HG02571 (cell line): Measurements from ENCODE around the gene DUOXA1.
A peak's percentile ranks its signal among the peaks of the same experiment; 100 is the strongest.

Experiments
- ATAC-seq: cut with Tn5 transposase; IDR thresholded peaks from one replicate; pipeline ENCODE4 v1.9.1; 2021; ENCODE audit warnings: mild to moderate bottlenecking, moderate library complexity; ENCODE audit not compliant: unreplicated experiment

The DUOXA1 gene

GRCh38 chr15:45129651-45130129 is at the start of gene DUOXA1, which contains the start of gene DUOX1:
Gene DUOXA1, minus strand, starts transcription at chr15:45129879. Its CDS starts 6,865 bp downstream, at chr15:45123014.
Gene DUOX1, plus strand, starts transcription at chr15:45129994. Its CDS starts 1,973 bp downstream, at chr15:45131967.
- ATAC-seq = no peak

- ATAC-seq = no peak
Measured at GRCh38 chr15:45177285-45177684, 47.6 kb upstream of the DUOXA1 start.

DNA sequence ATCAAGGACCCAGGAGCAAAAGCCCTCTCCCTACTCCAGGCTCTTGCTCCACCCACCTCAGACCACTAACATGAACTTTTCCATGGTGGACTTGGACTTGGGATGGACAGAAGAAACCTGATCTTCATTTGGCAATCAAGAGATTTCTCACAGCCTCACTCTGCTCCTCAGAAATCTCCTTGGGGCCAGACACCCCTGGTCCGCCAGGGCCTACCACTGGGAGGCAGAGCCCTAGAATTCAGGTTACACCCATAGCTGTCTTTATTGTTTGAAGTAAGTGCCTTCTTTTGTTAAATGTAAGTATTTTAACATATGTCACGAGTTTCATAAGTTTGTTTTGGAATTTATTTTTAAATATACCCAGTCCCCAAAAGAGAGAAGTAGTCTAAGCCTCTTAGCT is 44.9 kb upstream of the DUOXA1 start:
- no peak for ATAC-seq

DNA sequence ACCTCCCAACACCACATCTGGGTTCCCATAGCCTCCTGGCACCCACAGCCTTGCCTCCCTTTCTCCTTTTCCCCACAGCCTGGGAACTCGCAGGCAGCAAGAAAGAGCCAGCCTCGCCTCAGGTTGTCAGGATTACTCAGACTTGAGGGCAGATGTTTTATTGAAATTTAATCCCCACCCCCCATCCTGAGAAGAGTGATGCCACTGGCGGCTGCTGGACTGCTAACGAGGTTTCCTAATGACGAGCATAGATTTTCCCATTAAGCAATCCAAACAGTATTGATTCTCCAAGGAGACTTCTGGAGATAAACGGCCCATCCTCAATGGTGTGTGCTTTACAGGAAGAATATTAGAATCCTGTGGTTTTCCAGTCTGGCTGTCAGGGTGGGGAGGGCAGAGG is 44.4 kb upstream of the DUOXA1 start:
- no peak for ATAC-seq

DNA sequence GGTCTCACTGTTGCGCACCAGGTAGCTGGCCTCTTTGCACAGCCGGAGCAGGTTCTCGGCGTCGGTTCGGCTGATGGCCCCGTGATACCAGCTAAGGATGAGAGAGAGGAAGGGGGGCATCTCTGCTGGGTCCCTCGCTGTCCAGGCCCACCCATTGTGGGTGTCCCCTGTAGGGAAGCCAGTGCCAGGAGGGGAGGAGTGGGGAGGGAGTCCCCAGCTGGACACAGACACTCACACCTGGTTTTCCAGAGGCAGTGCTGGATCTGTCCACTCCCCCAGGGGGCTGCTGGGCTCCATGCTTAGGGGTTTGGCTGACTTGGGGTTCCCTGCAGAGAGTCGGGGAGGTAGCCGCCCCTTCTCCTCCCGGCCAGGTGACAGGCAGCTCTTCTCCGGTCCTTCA is 42.2 kb upstream of the DUOXA1 start:
- ATAC-seq = no peak

DNA sequence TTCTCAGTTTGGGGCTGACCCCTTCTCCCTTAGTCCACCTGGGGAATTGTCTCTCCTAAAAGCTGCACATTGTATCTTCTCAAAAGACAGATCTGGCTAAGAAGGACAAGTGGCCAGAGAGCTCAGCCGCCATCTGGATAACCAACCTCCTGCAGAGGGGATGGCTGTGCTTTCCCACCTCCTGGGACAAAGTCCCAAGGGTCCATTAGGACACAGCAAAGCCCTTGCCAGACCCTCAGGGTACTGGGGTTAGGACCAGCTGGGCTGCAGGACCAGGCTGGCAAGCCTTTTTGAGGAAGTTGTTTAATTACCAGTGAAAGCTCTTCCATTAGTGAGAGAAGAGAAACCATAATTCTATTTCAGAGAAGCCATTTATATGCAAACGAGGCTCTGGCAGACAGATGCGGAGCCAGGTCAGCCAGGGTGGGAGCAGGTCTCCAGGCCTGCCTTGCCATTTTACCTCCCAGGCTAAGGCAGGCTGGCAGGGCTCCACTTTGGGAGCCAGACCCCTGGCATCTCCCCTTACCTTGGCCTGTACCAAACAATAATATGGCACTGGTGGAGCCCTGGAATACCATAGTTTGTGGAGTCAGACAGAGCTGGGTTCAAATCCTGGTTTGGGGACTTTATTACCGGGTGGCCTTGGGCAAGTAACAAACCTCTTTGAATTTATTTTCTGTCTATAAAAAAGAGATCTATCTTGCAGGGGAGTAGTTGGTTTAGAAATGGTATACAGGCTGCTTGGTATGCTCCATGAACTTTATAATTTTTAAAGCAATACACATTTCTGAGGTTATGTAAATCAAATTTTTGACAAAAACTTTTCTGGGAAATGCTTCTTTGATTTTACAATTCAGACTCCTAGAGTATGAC is 40.2 kb upstream of the DUOXA1 start:
- no peak for ATAC-seq

DNA sequence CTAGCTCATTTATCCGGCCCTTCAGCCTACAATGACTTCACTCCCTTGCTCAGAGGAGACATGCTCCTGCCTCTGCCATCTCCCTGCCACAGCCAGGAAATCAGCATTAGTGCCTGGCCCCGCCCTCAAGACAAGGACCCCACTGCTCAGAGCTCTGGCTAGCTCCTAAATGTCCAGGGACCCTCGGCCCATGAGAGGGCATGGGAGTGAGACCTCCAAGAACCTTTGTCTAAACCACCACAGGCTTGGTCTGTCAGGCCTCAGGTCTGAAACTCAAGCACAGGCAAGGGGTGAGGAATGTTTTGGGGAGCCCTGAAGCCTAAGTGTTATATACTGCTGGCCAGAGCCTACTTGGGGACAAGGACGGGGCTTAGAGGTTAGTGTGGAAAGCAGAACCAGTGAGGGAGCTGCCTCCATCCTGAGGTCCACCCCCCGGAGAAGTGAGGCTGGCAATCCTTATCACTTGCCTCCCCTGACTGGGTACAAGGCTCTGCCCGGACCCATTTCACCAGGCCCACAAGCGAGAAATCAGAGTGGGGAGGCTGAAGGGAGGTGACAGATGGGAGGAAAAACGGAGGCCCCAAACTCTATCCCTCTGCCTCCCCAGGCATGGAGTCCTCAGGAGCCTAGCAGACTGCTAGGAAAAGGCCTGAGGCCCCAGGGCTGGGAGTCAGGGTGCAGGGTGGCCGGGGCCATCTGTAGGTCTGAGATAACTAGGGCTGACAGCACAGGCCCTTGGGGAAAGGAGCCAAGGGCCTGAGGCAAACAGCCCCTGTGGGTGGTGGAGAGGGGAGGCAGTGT is 39.3 kb upstream of the DUOXA1 start:
- ATAC-seq = no peak

- no peak for ATAC-seq
Measured at GRCh38 chr15:45168286-45168685, 38.6 kb upstream of the DUOXA1 start.

- ATAC-seq = no peak
Measured at GRCh38 chr15:45167631-45168205, 38.0 kb upstream of the DUOXA1 start.

GRCh38 chr15:45166834-45167630 is 37.4 kb upstream of the DUOXA1 start:
- ATAC-seq = peak; percentile 96

DNA sequence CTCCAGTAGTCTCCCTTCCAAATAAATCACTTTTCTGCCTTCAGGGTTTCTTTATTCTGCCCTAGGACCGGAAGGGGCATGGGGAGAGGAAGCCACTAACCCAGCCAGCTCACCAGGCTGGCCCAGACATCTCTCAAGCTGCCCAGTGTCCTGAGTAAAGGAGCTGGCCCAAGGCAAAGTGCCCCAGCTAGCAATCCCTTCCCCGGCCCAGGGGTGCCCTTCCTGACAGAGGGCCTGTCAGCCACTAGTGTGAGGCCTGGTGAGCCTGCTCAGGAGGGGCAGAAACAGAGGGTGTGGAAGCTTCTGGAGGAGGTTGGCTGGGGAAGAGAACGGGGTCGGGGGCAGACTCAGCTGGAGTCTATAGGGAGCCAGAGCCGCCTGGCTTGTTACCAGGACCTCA is 35.9 kb upstream of the DUOXA1 start:
- no peak for ATAC-seq

DNA sequence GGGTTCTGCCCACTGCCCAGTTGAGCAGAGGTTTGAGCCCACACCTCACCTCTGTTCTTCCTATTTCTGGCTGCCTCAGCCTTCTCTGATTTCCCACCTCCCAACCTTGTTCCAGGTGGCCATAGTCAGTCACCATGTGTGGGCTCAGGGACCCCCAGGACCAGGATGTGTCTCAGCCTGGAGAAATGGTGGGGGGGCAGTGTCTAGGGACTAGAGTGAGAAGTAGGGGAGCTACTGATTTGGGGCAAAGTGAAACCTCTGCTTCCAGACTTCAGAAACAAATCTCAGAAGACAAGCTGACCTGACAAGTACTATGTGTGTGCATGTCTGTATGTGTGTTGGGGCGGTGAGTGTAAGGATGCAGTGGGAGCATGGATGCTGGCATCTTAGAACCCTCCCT is 35.2 kb upstream of the DUOXA1 start:
- ATAC-seq = no peak

GRCh38 chr15:45163508-45163856 is 33.8 kb upstream of the DUOXA1 start:
- no peak for ATAC-seq

- no peak for ATAC-seq
Measured at GRCh38 chr15:45162771-45163507, 33.3 kb upstream of the DUOXA1 start.

DNA sequence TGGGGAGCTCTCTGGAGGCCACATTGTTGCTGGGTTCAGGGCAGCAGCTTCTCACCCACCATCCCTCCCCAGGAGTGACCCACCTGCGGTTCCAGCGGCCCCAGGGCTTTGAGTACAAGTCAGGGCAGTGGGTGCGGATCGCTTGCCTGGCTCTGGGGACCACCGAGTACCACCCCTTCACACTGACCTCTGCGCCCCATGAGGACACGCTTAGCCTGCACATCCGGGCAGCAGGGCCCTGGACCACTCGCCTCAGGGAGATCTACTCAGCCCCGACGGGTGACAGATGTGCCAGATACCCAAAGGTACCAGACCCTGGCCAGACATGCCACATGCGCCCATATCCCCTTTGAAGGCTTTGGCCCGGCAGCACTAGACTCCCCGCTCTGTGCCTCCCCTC is 32.0 kb upstream of the DUOXA1 start:
- no peak for ATAC-seq

DNA sequence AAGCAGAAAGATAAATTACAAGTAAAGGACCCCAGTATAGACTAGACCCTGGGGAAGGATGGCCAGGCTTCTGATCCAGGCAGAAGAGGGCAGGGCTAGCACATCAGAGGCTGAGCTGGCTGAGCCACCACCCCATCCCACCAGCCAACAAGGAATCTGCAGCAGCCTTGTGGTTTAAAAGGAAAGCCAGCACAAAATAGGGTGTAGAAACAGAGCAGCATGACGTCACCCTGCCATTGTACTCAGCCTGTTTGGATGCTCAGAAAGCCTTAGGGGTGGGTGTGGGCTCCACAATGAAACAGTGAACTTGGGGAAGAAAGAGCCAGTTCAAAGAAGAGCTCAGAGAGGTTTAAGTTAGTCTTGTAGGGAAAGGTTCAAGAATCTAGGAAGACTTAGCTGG is 28.3 kb upstream of the DUOXA1 start:
- no peak for ATAC-seq

DNA sequence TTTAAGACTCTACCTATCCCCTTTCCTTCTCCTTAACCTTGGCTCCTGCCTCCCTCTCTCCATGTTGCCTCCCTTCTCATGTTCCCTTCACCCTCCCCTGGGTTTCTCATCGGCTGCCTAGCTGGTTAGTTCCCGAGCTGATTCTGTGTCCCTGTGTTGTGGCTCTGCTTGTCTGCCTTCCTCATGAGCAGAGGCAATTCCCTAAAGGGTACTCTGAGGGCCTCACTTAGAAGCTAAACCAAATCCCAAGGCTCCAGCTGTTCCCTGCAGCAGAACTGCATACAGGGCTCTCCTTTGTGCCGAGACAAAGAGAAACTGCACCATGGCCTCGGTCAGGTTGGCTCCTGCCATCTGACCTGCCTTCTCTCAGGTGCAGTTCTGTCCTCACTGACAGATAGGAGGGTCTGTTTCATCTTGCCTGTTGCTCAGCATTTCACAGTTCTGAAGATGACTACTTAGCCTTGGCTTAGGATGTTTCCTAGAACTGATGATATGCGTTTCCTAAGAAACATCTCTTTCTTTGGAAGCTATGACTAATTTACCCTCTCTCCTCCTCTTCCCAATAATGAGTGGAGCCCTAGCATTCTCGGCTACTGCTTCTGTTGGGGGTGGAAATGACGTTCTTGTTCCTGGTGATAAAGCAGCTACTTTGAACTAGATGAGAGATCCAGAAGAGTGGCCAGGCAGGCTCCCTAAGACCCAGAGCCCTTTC is 27.2 kb upstream of the DUOXA1 start:
- no peak for ATAC-seq

GRCh38 chr15:45155739-45156138 is 26.1 kb upstream of the DUOXA1 start:
- ATAC-seq = no peak
